ENCODE measurements around the gene TIGD2. TPM values are rescaled to one million over a fixed set of nuclear protein-coding genes. Genes with fewer than 3 reads are reported as not detected.

TIGD2 gene
- total RNA-seq, 4 donors from 2014 or later = 1.1 to 7.5 (median 6.6) TPM

DNA sequence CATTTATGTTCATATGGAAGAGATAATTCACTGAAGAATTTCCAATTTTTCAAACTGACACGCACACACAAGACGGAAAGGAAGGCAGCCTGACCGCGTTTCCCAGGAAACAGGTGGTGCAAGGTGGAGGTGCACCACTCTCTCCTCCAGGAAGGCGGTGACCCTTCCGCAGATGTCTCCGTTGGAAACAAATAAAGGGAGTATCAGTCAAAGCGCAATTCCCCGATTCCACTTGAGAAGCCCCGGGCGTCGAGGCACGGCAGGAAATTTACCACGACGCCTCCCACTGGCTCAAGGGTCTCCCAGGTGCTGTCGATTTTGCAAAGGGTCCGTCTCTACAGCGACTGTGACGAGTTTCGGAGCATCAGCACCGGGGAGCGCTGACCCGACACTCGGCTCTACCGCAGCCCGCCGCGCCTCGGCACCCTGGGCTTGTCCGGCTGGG lies 770 bp upstream of the TIGD2 start:
- intact Hi-C loops (cut with DNase I; ENCODE audit: low total_unique reads) = no loop called here
- in situ Hi-C loops (cut with MboI; ENCODE audit: low pct_ligation_motif_present in 1 of 4, low pct_unique_long_range_greater_than_20kb in 1 of 4, low sequenced_read_pairs in 3 of 4) = no loop called here
- Histone ChIP-seq H3K9me3 (no peaks in the 10 kb centered on the region), H3K27me3 (no peaks in the 10 kb centered on the region), H3K27ac (peak overlapping the region; percentile 84 to 92 (median 88)), H3K36me3 (no peaks in the 10 kb centered on the region), H3K4me3 (peak overlapping the region; percentile 67 to 98 (median 72)), H3K4me1 (peaks cover 8 to 18% (median 13%) of the 10 kb centered on the region in 4 donors)
- WGBS, 2 donors (ENCODE audit: low coverage in 1 of 2) = 0 to 2% methylated on average over 1 to 23 of the region's 30 CpGs
- no peak for TF ChIP-seq EP300 (IDR thresholded peaks at IDR 0.05; ENCODE audit: low read depth)
- TF ChIP-seq POLR2A (IDR thresholded peaks at IDR 0.05) = no peak
- TF ChIP-seq POLR2AphosphoS5 (IDR thresholded peaks at IDR 0.05) = no peak
- TF ChIP-seq, protein P1, sequence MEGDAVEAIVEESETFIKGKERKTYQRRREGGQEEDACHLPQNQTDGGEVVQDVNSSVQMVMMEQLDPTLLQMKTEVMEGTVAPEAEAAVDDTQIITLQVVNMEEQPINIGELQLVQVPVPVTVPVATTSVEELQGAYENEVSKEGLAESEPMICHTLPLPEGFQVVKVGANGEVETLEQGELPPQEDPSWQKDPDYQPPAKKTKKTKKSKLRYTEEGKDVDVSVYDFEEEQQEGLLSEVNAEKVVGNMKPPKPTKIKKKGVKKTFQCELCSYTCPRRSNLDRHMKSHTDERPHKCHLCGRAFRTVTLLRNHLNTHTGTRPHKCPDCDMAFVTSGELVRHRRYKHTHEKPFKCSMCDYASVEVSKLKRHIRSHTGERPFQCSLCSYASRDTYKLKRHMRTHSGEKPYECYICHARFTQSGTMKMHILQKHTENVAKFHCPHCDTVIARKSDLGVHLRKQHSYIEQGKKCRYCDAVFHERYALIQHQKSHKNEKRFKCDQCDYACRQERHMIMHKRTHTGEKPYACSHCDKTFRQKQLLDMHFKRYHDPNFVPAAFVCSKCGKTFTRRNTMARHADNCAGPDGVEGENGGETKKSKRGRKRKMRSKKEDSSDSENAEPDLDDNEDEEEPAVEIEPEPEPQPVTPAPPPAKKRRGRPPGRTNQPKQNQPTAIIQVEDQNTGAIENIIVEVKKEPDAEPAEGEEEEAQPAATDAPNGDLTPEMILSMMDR (IDR thresholded peaks at IDR 0.05) = no peak
- DNase-seq = no peak

DNA sequence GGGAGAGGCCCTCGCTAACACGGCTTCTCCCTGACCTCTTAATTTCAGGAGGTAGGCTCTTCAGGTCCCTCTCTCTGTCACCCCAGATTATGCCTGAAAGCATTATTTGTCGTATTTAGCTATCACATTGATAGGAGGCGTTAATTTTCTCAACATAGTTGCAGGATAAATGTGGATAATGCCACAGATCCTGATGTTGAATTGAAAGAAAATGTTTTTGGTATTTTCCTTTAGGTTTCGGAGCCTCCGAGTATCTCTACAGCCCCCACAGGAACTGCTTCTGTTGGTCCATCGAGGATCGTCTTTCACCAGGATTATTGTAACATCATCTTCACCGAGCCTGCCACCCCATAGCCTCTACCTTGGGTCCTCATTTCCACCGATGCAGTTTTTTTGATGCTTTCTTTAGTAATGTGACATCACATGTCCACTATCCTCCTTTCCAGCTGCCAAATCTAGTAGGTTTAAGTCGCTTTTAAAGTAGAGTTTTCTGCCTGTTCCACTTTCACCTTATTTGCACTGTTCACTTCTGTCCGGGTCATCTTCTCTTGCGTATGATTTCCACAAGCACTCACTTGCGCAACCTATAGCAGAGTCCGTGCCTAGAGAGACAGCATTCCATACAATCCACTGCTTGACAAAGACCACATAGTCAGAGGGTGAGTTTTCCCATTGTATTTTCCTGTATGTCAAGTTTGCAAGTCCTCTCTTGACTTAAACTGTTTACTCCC lies 665 bp downstream of the TIGD2 start:
- TF ChIP-seq, protein P1 (IDR thresholded peaks at IDR 0.05) = no peak
- TF ChIP-seq POLR2AphosphoS5 (IDR thresholded peaks at IDR 0.05) (peak in 2 of 3 donors; percentile 19 to 57), EP300 (IDR thresholded peaks at IDR 0.05; ENCODE audit: low read depth) (peak; percentile 33)

DNA sequence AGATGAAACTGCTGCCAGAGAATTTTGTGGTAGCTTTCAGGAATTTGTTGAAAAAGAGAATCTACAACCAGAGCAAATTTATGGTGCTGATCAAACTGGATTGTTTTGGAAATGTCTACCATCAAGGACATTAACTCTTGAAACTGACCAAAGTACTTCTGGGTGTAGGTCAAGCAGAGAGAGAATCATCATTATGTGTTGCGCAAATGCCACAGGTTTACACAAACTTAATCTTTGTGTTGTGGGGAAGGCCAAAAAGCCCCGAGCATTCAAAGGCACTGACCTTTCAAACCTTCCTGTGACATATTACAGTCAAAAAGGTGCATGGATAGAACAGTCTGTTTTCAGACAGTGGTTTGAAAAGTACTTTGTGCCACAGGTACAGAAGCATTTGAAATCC lies 2.1 kb downstream of the TIGD2 start:
- H3K4me1 ChIP-seq = peaks cover 8 to 18% (median 13%) of the 10 kb centered on the region in 4 donors
- intact Hi-C loops (cut with DNase I; ENCODE audit: low total_unique reads) (no loop called here), in situ Hi-C loops (cut with MboI; ENCODE audit: low pct_ligation_motif_present in 1 of 4, low pct_unique_long_range_greater_than_20kb in 1 of 4, low sequenced_read_pairs in 3 of 4) (no loop called here)
- H3K9me3 ChIP-seq = no peaks in the 10 kb centered on the region
- no peaks in the 10 kb centered on the region for H3K27me3 ChIP-seq
- WGBS, 2 donors (ENCODE audit: low coverage in 1 of 2) = 89 to 100% methylated on average over 1 to 2 of the region's 2 CpGs
- no peak overlapping the region for H3K4me3 ChIP-seq
- TF ChIP-seq POLR2AphosphoS5 (IDR thresholded peaks at IDR 0.05) (no peak), EP300 (IDR thresholded peaks at IDR 0.05; ENCODE audit: low read depth) (no peak), POLR2A (IDR thresholded peaks at IDR 0.05) (no peak)
- TF ChIP-seq, protein P1 (IDR thresholded peaks at IDR 0.05) = no peak
- no peaks in the 10 kb centered on the region for H3K36me3 ChIP-seq
- no peak overlapping the region for H3K27ac ChIP-seq
- no peak for DNase-seq

More for the DNA sequence above, 665 bp downstream of the TIGD2 start:
- Histone ChIP-seq H3K27me3 (no peaks in the 10 kb centered on the region), H3K27ac (peak overlapping the region; percentile 84 to 92 (median 88)), H3K4me3 (peak overlapping the region; percentile 67 to 98 (median 72)), H3K4me1 (peaks cover 8 to 18% (median 13%) of the 10 kb centered on the region in 4 donors), H3K9me3 (no peaks in the 10 kb centered on the region), H3K36me3 (no peaks in the 10 kb centered on the region)
- in situ Hi-C loops (cut with MboI; ENCODE audit: low pct_ligation_motif_present in 1 of 4, low pct_unique_long_range_greater_than_20kb in 1 of 4, low sequenced_read_pairs in 3 of 4) (no loop called here), intact Hi-C loops (cut with DNase I; ENCODE audit: low total_unique reads) (no loop called here)
- peak; percentile 25 for DNase-seq
- WGBS, 2 donors (ENCODE audit: low coverage in 1 of 2) = 15 to 24% methylated on average over 11 to 15 of the region's 15 CpGs

DNA sequence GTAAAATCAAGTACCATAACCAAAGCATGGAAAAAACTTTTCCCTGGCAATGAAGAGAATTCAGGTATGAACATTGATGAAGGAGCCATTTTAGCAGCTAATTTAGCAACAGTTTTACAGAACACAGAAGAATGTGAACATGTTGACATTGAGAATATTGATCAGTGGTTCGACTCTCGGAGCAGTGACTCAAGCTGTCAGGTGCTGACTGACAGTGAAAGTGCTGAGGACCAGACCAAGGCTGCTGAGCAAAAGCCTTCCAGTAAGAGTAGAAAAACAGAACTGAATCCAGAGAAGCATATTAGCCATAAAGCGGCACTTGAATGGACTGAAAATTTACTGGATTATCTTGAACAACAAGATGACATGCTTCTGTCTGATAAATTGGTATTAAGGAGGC lies 2.8 kb downstream of the TIGD2 start:
- peaks cover 8 to 18% (median 13%) of the 10 kb centered on the region in 4 donors for H3K4me1 ChIP-seq
- no peaks in the 10 kb centered on the region for H3K9me3 ChIP-seq
- no peaks in the 10 kb centered on the region for H3K27me3 ChIP-seq
- no peak overlapping the region for H3K4me3 ChIP-seq
- intact Hi-C loops (cut with DNase I; ENCODE audit: low total_unique reads) = no loop called here
- WGBS, 2 donors (ENCODE audit: low coverage in 1 of 2) = 70 to 84% methylated on average over 3 of the region's 3 CpGs
- no peak for TF ChIP-seq EP300 (IDR thresholded peaks at IDR 0.05; ENCODE audit: low read depth)
- no peak for TF ChIP-seq POLR2A (IDR thresholded peaks at IDR 0.05)
- TF ChIP-seq POLR2AphosphoS5 (IDR thresholded peaks at IDR 0.05) = no peak
- TF ChIP-seq, protein P1 (IDR thresholded peaks at IDR 0.05) = no peak
- H3K36me3 ChIP-seq = no peaks in the 10 kb centered on the region
- H3K27ac ChIP-seq = no peak overlapping the region
- in situ Hi-C loops (cut with MboI; ENCODE audit: low pct_ligation_motif_present in 1 of 4, low pct_unique_long_range_greater_than_20kb in 1 of 4, low sequenced_read_pairs in 3 of 4) = no loop called here
- no peak for DNase-seq

All from transverse colon (tissue), 4 donors.